ENCODE measurements around the gene NRDC.
A peak's percentile ranks its signal among the peaks of the same experiment; 100 is the strongest.
"Not testable (repeated sequence)": the region's sequence is repeated elsewhere in the genome, so short reads cannot be mapped to it uniquely, and the experiment has no call there.

The NRDC gene

GRCh38 chr1:51842261-51842660 lies 36.3 kb downstream of the NRDC start:
- DNase-seq: no peak

- DNase-seq: no peak
Measured at GRCh38 chr1:51840743-51841461, 37.6 kb downstream of the NRDC start.

- DNase-seq: no peak
Measured at GRCh38 chr1:51840182-51840581, 38.3 kb downstream of the NRDC start.

GRCh38 chr1:51839094-51839493 lies 39.4 kb downstream of the NRDC start:
- no peak for DNase-seq

- DNase-seq: no peak
Measured at GRCh38 chr1:51837243-51837642, 41.3 kb downstream of the NRDC start.

GRCh38 chr1:51833700-51834099 lies 44.8 kb downstream of the NRDC start:
- DNase-seq: no peak

GRCh38 chr1:51829058-51829457 lies 49.5 kb downstream of the NRDC start:
- no peak for DNase-seq

- no peak for DNase-seq
Measured at GRCh38 chr1:51819810-51820209, 58.7 kb downstream of the NRDC start.

GRCh38 chr1:51819021-51819420 lies 59.5 kb downstream of the NRDC start:
- DNase-seq: not testable (repeated sequence)

GRCh38 chr1:51818487-51818886 lies 60.0 kb downstream of the NRDC start:
- DNase-seq: no peak

- DNase-seq: no peak
Measured at GRCh38 chr1:51814513-51814912, 64.0 kb downstream of the NRDC start.

- no peak for DNase-seq
Measured at GRCh38 chr1:51799372-51799771, 79.2 kb downstream of the NRDC start.

- DNase-seq: no peak
Measured at GRCh38 chr1:51794868-51795267, 83.7 kb downstream of the NRDC start.

GRCh38 chr1:51794260-51794659 lies 84.3 kb downstream of the NRDC start:
- DNase-seq: no peak

GRCh38 chr1:51792864-51793263 lies 85.7 kb downstream of the NRDC start:
- DNase-seq: peak in 1 of 2 experiments; percentile 2

- no peak for DNase-seq
Measured at GRCh38 chr1:51791888-51792287, 86.6 kb downstream of the NRDC start.

GRCh38 chr1:51790385-51790784 lies 88.1 kb downstream of the NRDC start:
- DNase-seq: no peak

- DNase-seq: no peak
Measured at GRCh38 chr1:51789342-51789741, 89.2 kb downstream of the NRDC start.

- DNase-seq: no peak
Measured at GRCh38 chr1:51788938-51789337, 89.6 kb downstream of the NRDC start.

GRCh38 chr1:51784997-51785421 lies 93.5 kb downstream of the NRDC start:
- no peak for DNase-seq

- DNase-seq: no peak
Measured at GRCh38 chr1:51780927-51781326, 97.6 kb downstream of the NRDC start.

- no peak for DNase-seq
Measured at GRCh38 chr1:51776408-51776807, 102.1 kb downstream of the NRDC start.

GRCh38 chr1:51768971-51769588 lies 109.4 kb downstream of the NRDC start:
- DNase-seq: peak in 1 of 2 experiments; percentile 50

- no peak for DNase-seq
Measured at GRCh38 chr1:51761351-51761750, 117.2 kb downstream of the NRDC start.

- no peak for DNase-seq
Measured at GRCh38 chr1:51760872-51761271, 117.7 kb downstream of the NRDC start.

Measured in SW 1271 (cell line).